ENCODE results near the gene MAN2A2. TPM values are rescaled to one million over a fixed set of nuclear protein-coding genes. Genes with fewer than 3 reads are reported as not detected.

The MAN2A2 gene
- total and polyA plus RNA-seq, 2 of the 8 experiments (the other 6 are each of a cell fraction or from before 2014, with no cell fraction given) = 23.1 to 29.7 TPM

GRCh38 chr15:90862487-90862886, 40.6 kb upstream of the MAN2A2 start (continued):
- TF ChIP-seq RNF2 (IDR thresholded peaks at IDR 0.05; ENCODE audit: borderline replicate concordance, low read depth, low read length, missing control alignments, poor library complexity, severe bottlenecking) (no peak), GABPA (IDR thresholded peaks at IDR 0.05; ENCODE audit: borderline replicate concordance, insufficient read depth, low read length) (no peak), JUN (IDR thresholded peaks at IDR 0.05; ENCODE audit: low read depth, low read length) (no peak)
